Type B pancreatic cell (in vitro differentiated cells): ENCODE measurements around the gene KIF5A. TPM values are rescaled to one million over a fixed set of nuclear protein-coding genes. Genes with fewer than 3 reads are reported as not detected.

Experiments used
- DNase-seq: peaks from one replicate; pipeline ENCODE4 v3.0.0; 2021; ENCODE audit warnings: mixed read lengths; ENCODE audit not compliant: unreplicated experiment; ENCODE audit errors: extremely low spot score
- H3K27ac Mint-ChIP-seq: 2 replicates; pipeline ENCODE4 v1.8.0; 2021; ENCODE audit warnings: mild to moderate bottlenecking, mixed read lengths
- H3K27me3 Mint-ChIP-seq: 2 replicates; pipeline ENCODE4 v1.8.0; 2021; ENCODE audit warnings: mixed read lengths
- H3K36me3 Mint-ChIP-seq: 2 replicates; pipeline ENCODE4 v1.8.0; 2021; ENCODE audit warnings: mixed read lengths
- H3K4me1 Mint-ChIP-seq: one replicate; pipeline ENCODE4 v1.8.0; 2021; ENCODE audit warnings: mixed read lengths; ENCODE audit not compliant: unreplicated experiment
- H3K4me3 Mint-ChIP-seq: 2 replicates; pipeline ENCODE4 v1.8.0; 2021; ENCODE audit warnings: mild to moderate bottlenecking, mixed read lengths
- H3K9me3 Mint-ChIP-seq: 2 replicates; pipeline ENCODE4 v1.8.0; 2021; ENCODE audit warnings: mixed read lengths
- total RNA-seq: library from RNA; stranded (reverse); gene quantifications from 2 replicates; pipeline ENCODE4 v1.2.1, GENCODE V29; 2021; ENCODE audit warnings: low replicate concordance
- TF ChIP-seq, protein P1 (sequence below): fragments of 200-600 bp; sonication (generic); conservative IDR thresholded peaks from 2 replicates; pipeline ENCODE4 v1.5.0; 2021; ENCODE audit warnings: antibody characterized with exemption, mild to moderate bottlenecking

Gene KIF5A
- total RNA-seq, 1 donor from 2014 or later: 4.4 TPM

GRCh38 chr12:57543581-57543980 is 6.3 kb upstream of the KIF5A start:
- DNase-seq: no peak
- TF ChIP-seq, protein P1, sequence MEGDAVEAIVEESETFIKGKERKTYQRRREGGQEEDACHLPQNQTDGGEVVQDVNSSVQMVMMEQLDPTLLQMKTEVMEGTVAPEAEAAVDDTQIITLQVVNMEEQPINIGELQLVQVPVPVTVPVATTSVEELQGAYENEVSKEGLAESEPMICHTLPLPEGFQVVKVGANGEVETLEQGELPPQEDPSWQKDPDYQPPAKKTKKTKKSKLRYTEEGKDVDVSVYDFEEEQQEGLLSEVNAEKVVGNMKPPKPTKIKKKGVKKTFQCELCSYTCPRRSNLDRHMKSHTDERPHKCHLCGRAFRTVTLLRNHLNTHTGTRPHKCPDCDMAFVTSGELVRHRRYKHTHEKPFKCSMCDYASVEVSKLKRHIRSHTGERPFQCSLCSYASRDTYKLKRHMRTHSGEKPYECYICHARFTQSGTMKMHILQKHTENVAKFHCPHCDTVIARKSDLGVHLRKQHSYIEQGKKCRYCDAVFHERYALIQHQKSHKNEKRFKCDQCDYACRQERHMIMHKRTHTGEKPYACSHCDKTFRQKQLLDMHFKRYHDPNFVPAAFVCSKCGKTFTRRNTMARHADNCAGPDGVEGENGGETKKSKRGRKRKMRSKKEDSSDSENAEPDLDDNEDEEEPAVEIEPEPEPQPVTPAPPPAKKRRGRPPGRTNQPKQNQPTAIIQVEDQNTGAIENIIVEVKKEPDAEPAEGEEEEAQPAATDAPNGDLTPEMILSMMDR: no peak
- H3K4me1 Mint-ChIP-seq: peaks cover 16% of the 10 kb centered on the region
- H3K4me3 Mint-ChIP-seq: peak overlapping the region; percentile 18
- peaks cover 6% of the 10 kb centered on the region for H3K36me3 Mint-ChIP-seq
- H3K9me3 Mint-ChIP-seq: no peaks in the 10 kb centered on the region
- H3K27ac Mint-ChIP-seq: no peak overlapping the region
- peaks cover 16% of the 10 kb centered on the region for H3K27me3 Mint-ChIP-seq

DNA sequence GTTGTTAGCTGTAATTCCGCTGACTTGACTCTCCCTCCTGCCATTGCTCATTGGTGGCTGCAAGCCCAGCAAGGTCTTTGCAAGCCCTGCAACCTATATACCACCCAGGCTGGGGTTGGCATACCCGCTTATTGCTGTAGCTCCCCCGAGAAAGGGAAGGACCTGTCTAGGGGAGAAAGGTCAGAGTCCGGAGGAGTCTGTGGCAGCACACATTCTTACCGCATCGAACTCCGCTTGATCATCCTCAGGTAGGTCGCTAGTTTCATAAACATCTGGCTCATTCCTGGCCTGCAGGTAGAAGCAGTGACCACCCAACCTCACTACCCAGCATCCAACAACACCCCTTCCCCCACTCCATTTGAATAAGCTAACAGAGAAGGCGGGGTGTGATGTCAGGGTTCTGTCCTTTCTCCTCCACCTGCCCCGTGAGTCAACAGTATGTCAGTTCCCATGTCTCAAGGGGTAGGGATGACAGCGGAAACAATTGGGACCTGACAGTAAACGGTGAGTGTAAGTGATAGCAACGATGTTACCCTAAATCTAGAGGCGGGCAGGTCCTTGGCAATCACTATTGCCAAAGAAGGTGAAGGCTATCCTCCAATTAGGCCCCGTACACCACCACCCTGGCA is 3.9 kb upstream of the KIF5A start:
- Mint-ChIP-seq H3K9me3 (no peaks in the 10 kb centered on the region), H3K36me3 (no peaks in the 10 kb centered on the region), H3K4me1 (peaks cover 16% of the 10 kb centered on the region), H3K27me3 (peaks cover 36% of the 10 kb centered on the region), H3K27ac (peak overlapping the region; percentile 93), H3K4me3 (peak overlapping the region; percentile 97)
- TF ChIP-seq, protein P1: no peak
- DNase-seq: no peak

GRCh38 chr12:57546438-57547287 is 3.2 kb upstream of the KIF5A start, which contains the start of gene DCTN2:
Gene DCTN2 (minus strand): TSS chr12:57547192. CDS start chr12:57547063, 129 bp downstream.
- Mint-ChIP-seq H3K4me3 (peak within 1 kb of the TSS; percentile 97), H3K4me1 (peaks cover 11% of the 10 kb centered on the region)
- TF ChIP-seq, protein P1: no peak

GRCh38 chr12:57547288-57548012 is 2.4 kb upstream of the KIF5A start:
- Mint-ChIP-seq H3K4me3 (peak overlapping the region; percentile 97), H3K9me3 (no peaks in the 10 kb centered on the region), H3K27ac (peak overlapping the region; percentile 93), H3K4me1 (peaks cover 11% of the 10 kb centered on the region), H3K36me3 (no peaks in the 10 kb centered on the region), H3K27me3 (peaks cover 51% of the 10 kb centered on the region)
- no peak for DNase-seq
- TF ChIP-seq, protein P1: no peak

More at GRCh38 chr12:57546438-57547287, 3.2 kb upstream of the KIF5A start, which contains the start of gene DCTN2:
- Mint-ChIP-seq H3K36me3 (no peaks in the 10 kb centered on the region), H3K27me3 (peaks cover 43% of the 10 kb centered on the region), H3K9me3 (no peaks in the 10 kb centered on the region), H3K27ac (peak within 1 kb of the TSS; percentile 93)
- peak; percentile 92 for DNase-seq

DNA sequence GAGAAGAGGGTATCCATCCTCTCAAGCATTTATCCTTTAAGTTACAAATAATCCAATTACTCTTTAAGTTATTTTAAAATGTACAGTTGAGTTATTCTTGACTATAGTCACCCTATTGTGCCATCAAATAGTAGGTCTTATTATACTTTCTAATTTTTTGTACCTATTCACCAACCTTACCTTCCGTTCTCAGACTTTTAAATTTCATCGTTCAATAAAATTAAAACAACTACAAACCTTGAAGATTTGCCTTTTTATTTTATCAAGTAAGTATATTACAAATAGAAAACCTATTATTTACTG is 1.9 kb upstream of the KIF5A start:
- no peak overlapping the region for H3K27ac Mint-ChIP-seq
- no peak overlapping the region for H3K4me3 Mint-ChIP-seq
- no peaks in the 10 kb centered on the region for H3K36me3 Mint-ChIP-seq
- TF ChIP-seq, protein P1: no peak
- peaks cover 13% of the 10 kb centered on the region for H3K4me1 Mint-ChIP-seq
- no peaks in the 10 kb centered on the region for H3K9me3 Mint-ChIP-seq
- H3K27me3 Mint-ChIP-seq: peaks cover 56% of the 10 kb centered on the region
- DNase-seq: no peak
